ENCODE results near the gene EGFR. TPM values are rescaled to one million over a fixed set of nuclear protein-coding genes. Genes with fewer than 3 reads are reported as not detected.

The EGFR gene
- total RNA-seq, 2 experiments from 2014 or later, result not detected

GRCh38 chr7:55178863-55179773 lies 160.3 kb downstream of the EGFR start:
- H3K4me3 Mint-ChIP-seq, result no peak overlapping the region
- no peak for ATAC-seq
- H3K27me3 Mint-ChIP-seq, result no peaks in the 10 kb centered on the region
- no peak overlapping the region for H3K27ac Mint-ChIP-seq
- no peak for DNase-seq
- H3K9me3 Mint-ChIP-seq (ENCODE audit: low read depth), result no peaks in the 10 kb centered on the region
- CTCF ChIA-PET, result no interaction called here
- H3K4me1 Mint-ChIP-seq, result no peaks in the 10 kb centered on the region
- H3K36me3 Mint-ChIP-seq, result no peaks in the 10 kb centered on the region

GRCh38 chr7:55179931-55180682 lies 161.3 kb downstream of the EGFR start:
- ATAC-seq (no peak), DNase-seq (peak; percentile 22)
- no peaks in the 10 kb centered on the region for H3K4me1 Mint-ChIP-seq
- no peak overlapping the region for H3K27ac Mint-ChIP-seq
- H3K27me3 Mint-ChIP-seq, result no peaks in the 10 kb centered on the region
- H3K4me3 Mint-ChIP-seq, result no peak overlapping the region
- no peaks in the 10 kb centered on the region for H3K36me3 Mint-ChIP-seq
- CTCF ChIA-PET, result no interaction called here
- no peaks in the 10 kb centered on the region for H3K9me3 Mint-ChIP-seq (ENCODE audit: low read depth)

- no peak for ATAC-seq
- Mint-ChIP-seq H3K36me3 (no peaks in the 10 kb centered on the region), H3K27ac (no peak overlapping the region), H3K9me3 (ENCODE audit: low read depth) (no peaks in the 10 kb centered on the region), H3K4me3 (no peak overlapping the region), H3K4me1 (no peaks in the 10 kb centered on the region), H3K27me3 (no peaks in the 10 kb centered on the region)
- no peak for DNase-seq
- CTCF ChIA-PET, result no interaction called here
Observed at GRCh38 chr7:55180963-55181542, 162.2 kb downstream of the EGFR start.

- peak; percentile 33 for DNase-seq
- Mint-ChIP-seq H3K27me3 (no peaks in the 10 kb centered on the region), H3K4me3 (no peak overlapping the region), H3K27ac (no peak overlapping the region), H3K4me1 (no peaks in the 10 kb centered on the region), H3K36me3 (no peaks in the 10 kb centered on the region), H3K9me3 (ENCODE audit: low read depth) (no peaks in the 10 kb centered on the region)
- no peak for ATAC-seq
- CTCF ChIA-PET, result no interaction called here
Observed at GRCh38 chr7:55181762-55182161, 162.9 kb downstream of the EGFR start.

- CTCF ChIA-PET, result no interaction called here
- no peaks in the 10 kb centered on the region for H3K9me3 Mint-ChIP-seq (ENCODE audit: low read depth)
- DNase-seq (peak; percentile 19), ATAC-seq (no peak)
- no peaks in the 10 kb centered on the region for H3K36me3 Mint-ChIP-seq
- peaks cover 3% of the 10 kb centered on the region for H3K27me3 Mint-ChIP-seq
- H3K4me3 Mint-ChIP-seq, result no peak overlapping the region
- no peaks in the 10 kb centered on the region for H3K4me1 Mint-ChIP-seq
- no peak overlapping the region for H3K27ac Mint-ChIP-seq
Observed at GRCh38 chr7:55183897-55184296, 165.1 kb downstream of the EGFR start.

- Mint-ChIP-seq H3K27me3 (peaks cover 3% of the 10 kb centered on the region), H3K4me3 (no peak overlapping the region), H3K36me3 (no peaks in the 10 kb centered on the region), H3K27ac (no peak overlapping the region), H3K9me3 (ENCODE audit: low read depth) (no peaks in the 10 kb centered on the region), H3K4me1 (no peaks in the 10 kb centered on the region)
- peak; percentile 40 for DNase-seq
- CTCF ChIA-PET, result no interaction called here
- no peak for ATAC-seq
Observed at GRCh38 chr7:55185321-55185802, 166.5 kb downstream of the EGFR start.

GRCh38 chr7:55185941-55186609 lies 167.3 kb downstream of the EGFR start:
- ATAC-seq (no peak), DNase-seq (peak; percentile 39)
- CTCF ChIA-PET, result no interaction called here
- Mint-ChIP-seq H3K9me3 (ENCODE audit: low read depth) (no peaks in the 10 kb centered on the region), H3K4me1 (no peaks in the 10 kb centered on the region), H3K27ac (no peak overlapping the region), H3K4me3 (no peak overlapping the region), H3K36me3 (no peaks in the 10 kb centered on the region), H3K27me3 (peaks cover 3% of the 10 kb centered on the region)

GRCh38 chr7:55187701-55188491 lies 169.1 kb downstream of the EGFR start:
- H3K9me3 Mint-ChIP-seq (ENCODE audit: low read depth), result no peaks in the 10 kb centered on the region
- DNase-seq (peak; percentile 31), ATAC-seq (no peak)
- no peaks in the 10 kb centered on the region for H3K36me3 Mint-ChIP-seq
- CTCF ChIA-PET, result no interaction called here
- H3K4me3 Mint-ChIP-seq, result no peak overlapping the region
- H3K27me3 Mint-ChIP-seq, result peaks cover 3% of the 10 kb centered on the region
- no peak overlapping the region for H3K27ac Mint-ChIP-seq
- H3K4me1 Mint-ChIP-seq, result no peaks in the 10 kb centered on the region

- Mint-ChIP-seq H3K4me1 (no peaks in the 10 kb centered on the region), H3K36me3 (no peaks in the 10 kb centered on the region), H3K4me3 (no peak overlapping the region), H3K27ac (no peak overlapping the region), H3K27me3 (peaks cover 3% of the 10 kb centered on the region), H3K9me3 (ENCODE audit: low read depth) (no peaks in the 10 kb centered on the region)
- CTCF ChIA-PET, result no interaction called here
- no peak for ATAC-seq
- no peak for DNase-seq
Observed at GRCh38 chr7:55188590-55189138, 169.8 kb downstream of the EGFR start.

- Mint-ChIP-seq H3K9me3 (ENCODE audit: low read depth) (no peaks in the 10 kb centered on the region), H3K27ac (no peak overlapping the region), H3K27me3 (peaks cover 3% of the 10 kb centered on the region), H3K4me3 (no peak overlapping the region), H3K4me1 (no peaks in the 10 kb centered on the region), H3K36me3 (no peaks in the 10 kb centered on the region)
- CTCF ChIA-PET, result no interaction called here
- DNase-seq (no peak), ATAC-seq (no peak)
Observed at GRCh38 chr7:55189146-55189766, 170.4 kb downstream of the EGFR start.

GRCh38 chr7:55189878-55190436 lies 171.1 kb downstream of the EGFR start:
- CTCF ChIA-PET, result no interaction called here
- no peaks in the 10 kb centered on the region for H3K4me1 Mint-ChIP-seq
- H3K9me3 Mint-ChIP-seq (ENCODE audit: low read depth), result no peaks in the 10 kb centered on the region
- ATAC-seq (no peak), DNase-seq (no peak)
- H3K36me3 Mint-ChIP-seq, result no peaks in the 10 kb centered on the region
- H3K27me3 Mint-ChIP-seq, result peaks cover 5% of the 10 kb centered on the region
- no peak overlapping the region for H3K27ac Mint-ChIP-seq
- no peak overlapping the region for H3K4me3 Mint-ChIP-seq

GRCh38 chr7:55190511-55191160 lies 171.8 kb downstream of the EGFR start:
- H3K9me3 Mint-ChIP-seq (ENCODE audit: low read depth), result no peaks in the 10 kb centered on the region
- CTCF ChIA-PET, result no interaction called here
- H3K36me3 Mint-ChIP-seq, result no peaks in the 10 kb centered on the region
- ATAC-seq (no peak), DNase-seq (peak; percentile 19)
- H3K4me1 Mint-ChIP-seq, result no peaks in the 10 kb centered on the region
- no peak overlapping the region for H3K27ac Mint-ChIP-seq
- H3K27me3 Mint-ChIP-seq, result peaks cover 5% of the 10 kb centered on the region
- no peak overlapping the region for H3K4me3 Mint-ChIP-seq

All from activated CD8-positive, alpha-beta memory T cell treated with anti-CD3 and anti-CD28 coated beads, Interleukin-2, amount 10 ng/mL, durations not matched to agents 7 days and 5 days (primary cell).